Suprapubic skin (tissue), 4 donors: ENCODE results near the gene LRRN4.

Experiments
- CTCF ChIP-seq, 2 donors: fragments of 200-600 bp in 1 of 2; fragments of 450-650 bp in 1 of 2; sonication (generic) in 1 of 2; IDR thresholded peaks; one replicate each; pipeline ENCODE4 v1.5.1; 2016 to 2019; ENCODE audit warnings: antibody characterized with exemption in 2 of 2, mild to moderate bottlenecking in 1 of 2, moderate library complexity in 1 of 2
- EP300 ChIP-seq: sonication (generic); formaldehyde crosslinking; IDR thresholded peaks from one replicate; pipeline ENCODE4 v1.6.1; 2017; ENCODE audit warnings: antibody characterized with exemption
- POLR2A ChIP-seq, 2 donors: fragments of 450-650 bp; IDR thresholded peaks; one replicate each; pipeline ENCODE4 v1.6.1; 2017; ENCODE audit warnings: antibody characterized with exemption in 2 of 2, mild to moderate bottlenecking in 2 of 2, moderate library complexity in 2 of 2
- POLR2AphosphoS5 ChIP-seq, 3 donors: sonication (generic); formaldehyde crosslinking; IDR thresholded peaks; one replicate each; pipeline ENCODE4 v1.6.1; 2017; ENCODE audit warnings: antibody characterized with exemption in 3 of 3

GRCh38 chr20:6046432-6046831, 7.4 kb downstream of the LRRN4 start:
- TF ChIP-seq CTCF (IDR thresholded peaks at IDR 0.05) (no peak), EP300 (no peak), POLR2AphosphoS5 (IDR thresholded peaks at IDR 0.05) (no peak), POLR2A (IDR thresholded peaks at IDR 0.05) (no peak)
